Uterus (tissue), 2 donors: ENCODE measurements around the gene KRTAP2-4.

Experiments used
- CTCF ChIP-seq, 4 experiments: fragments of 200-600 bp in 2 of 4; fragments of 450-650 bp in 2 of 4; sonication (generic) in 2 of 4; IDR thresholded peaks; one replicate each; pipeline ENCODE4 v1.5.1; 2016 to 2019; ENCODE audit warnings: antibody characterized with exemption in 4 of 4, mild to moderate bottlenecking in 2 of 4, moderate library complexity in 1 of 4
- POLR2A ChIP-seq, 2 donors: fragments of 450-650 bp; IDR thresholded peaks; one replicate each; pipeline ENCODE4 v1.6.1; 2016; ENCODE audit warnings: antibody characterized with exemption in 2 of 2, mild to moderate bottlenecking in 1 of 2, moderate library complexity in 1 of 2

- TF ChIP-seq CTCF (IDR thresholded peaks at IDR 0.05), result no peak
- TF ChIP-seq POLR2A (IDR thresholded peaks at IDR 0.05), result no peak
These were observed 3.7 kb downstream of the KRTAP2-4 start for GRCh38 chr17:41061964-41062363.
